Esophagus squamous epithelium (tissue), 4 donors: ENCODE data around the gene SRGAP2C.
"Not testable (repeated sequence)": the region's sequence is repeated elsewhere in the genome, so short reads cannot be mapped to it uniquely, and the experiment has no call there.

ENCODE experiments used
- POLR2A ChIP-seq, 4 donors: fragments of 450-650 bp; IDR thresholded peaks; one replicate each; pipeline ENCODE4 v1.6.1; 2017; ENCODE audit warnings: antibody characterized with exemption in 4 of 4, mild to moderate bottlenecking in 4 of 4, moderate library complexity in 3 of 4
- TF ChIP-seq, protein P1 (sequence below), 6 experiments: fragments of 450-650 bp in 4 of 6; fragments of 200-600 bp in 2 of 6; sonication (generic) in 2 of 6; IDR thresholded peaks; one replicate each; pipeline ENCODE4 v1.5.1; 2016 to 2019; ENCODE audit warnings: antibody characterized with exemption in 6 of 6, mild to moderate bottlenecking in 4 of 6, moderate library complexity in 4 of 6

- TF ChIP-seq POLR2A (IDR thresholded peaks at IDR 0.05), result not testable (repeated sequence)
- TF ChIP-seq, protein P1, sequence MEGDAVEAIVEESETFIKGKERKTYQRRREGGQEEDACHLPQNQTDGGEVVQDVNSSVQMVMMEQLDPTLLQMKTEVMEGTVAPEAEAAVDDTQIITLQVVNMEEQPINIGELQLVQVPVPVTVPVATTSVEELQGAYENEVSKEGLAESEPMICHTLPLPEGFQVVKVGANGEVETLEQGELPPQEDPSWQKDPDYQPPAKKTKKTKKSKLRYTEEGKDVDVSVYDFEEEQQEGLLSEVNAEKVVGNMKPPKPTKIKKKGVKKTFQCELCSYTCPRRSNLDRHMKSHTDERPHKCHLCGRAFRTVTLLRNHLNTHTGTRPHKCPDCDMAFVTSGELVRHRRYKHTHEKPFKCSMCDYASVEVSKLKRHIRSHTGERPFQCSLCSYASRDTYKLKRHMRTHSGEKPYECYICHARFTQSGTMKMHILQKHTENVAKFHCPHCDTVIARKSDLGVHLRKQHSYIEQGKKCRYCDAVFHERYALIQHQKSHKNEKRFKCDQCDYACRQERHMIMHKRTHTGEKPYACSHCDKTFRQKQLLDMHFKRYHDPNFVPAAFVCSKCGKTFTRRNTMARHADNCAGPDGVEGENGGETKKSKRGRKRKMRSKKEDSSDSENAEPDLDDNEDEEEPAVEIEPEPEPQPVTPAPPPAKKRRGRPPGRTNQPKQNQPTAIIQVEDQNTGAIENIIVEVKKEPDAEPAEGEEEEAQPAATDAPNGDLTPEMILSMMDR (IDR thresholded peaks at IDR 0.05), result not testable (repeated sequence)
Observed at GRCh38 chr1:121421490-121421889, 236.7 kb downstream of the SRGAP2C start.
